Measurements from ENCODE around the gene ZNF441.
"Not testable (repeated sequence)": the region's sequence is repeated elsewhere in the genome, so short reads cannot be mapped to it uniquely, and the experiment has no call there.

ZNF441 gene

DNA sequence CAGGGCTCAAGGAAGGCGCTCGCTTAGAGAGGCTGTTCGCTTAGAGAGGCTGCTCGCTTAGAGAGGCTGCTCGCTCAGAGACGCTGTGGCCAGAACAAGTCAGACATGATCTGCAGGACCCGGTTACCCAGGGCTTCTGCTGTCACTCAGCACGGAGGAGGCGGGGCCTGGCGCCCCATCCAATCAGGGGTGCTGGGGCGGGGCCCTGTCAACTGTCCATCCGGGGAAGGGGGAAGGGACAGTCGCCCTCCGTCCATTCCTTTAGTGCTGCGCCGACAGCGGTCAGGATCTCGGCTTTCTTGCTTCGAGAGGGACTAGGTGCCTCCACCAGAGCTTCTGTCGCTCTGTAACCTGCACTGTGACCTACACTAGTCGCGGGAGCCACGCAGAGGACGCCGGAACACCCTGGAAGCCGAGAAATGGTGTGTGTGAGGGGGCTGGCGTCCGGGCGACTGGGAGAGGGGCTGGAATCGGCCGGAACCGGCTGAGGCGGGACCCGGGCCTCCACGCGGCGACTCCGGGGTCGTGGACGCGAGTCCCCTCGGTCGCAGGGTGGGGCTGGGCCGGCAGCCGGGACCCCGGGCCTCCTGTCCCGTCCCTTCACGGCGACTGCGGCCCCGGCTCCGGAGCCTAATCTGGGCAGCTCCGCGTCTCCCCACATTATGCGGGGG lies 47.4 kb downstream of the ZNF441 start, which contains the start of gene ZNF440:
Gene ZNF440 (plus strand): TSS at position 245 of the 671 bp plus-strand sequence. CDS start 175 bp downstream, at position 420.
- no peak for TF ChIP-seq ZFX (IDR thresholded peaks at IDR 0.05; ENCODE audit: borderline replicate concordance)
- TF ChIP-seq, protein P1, sequence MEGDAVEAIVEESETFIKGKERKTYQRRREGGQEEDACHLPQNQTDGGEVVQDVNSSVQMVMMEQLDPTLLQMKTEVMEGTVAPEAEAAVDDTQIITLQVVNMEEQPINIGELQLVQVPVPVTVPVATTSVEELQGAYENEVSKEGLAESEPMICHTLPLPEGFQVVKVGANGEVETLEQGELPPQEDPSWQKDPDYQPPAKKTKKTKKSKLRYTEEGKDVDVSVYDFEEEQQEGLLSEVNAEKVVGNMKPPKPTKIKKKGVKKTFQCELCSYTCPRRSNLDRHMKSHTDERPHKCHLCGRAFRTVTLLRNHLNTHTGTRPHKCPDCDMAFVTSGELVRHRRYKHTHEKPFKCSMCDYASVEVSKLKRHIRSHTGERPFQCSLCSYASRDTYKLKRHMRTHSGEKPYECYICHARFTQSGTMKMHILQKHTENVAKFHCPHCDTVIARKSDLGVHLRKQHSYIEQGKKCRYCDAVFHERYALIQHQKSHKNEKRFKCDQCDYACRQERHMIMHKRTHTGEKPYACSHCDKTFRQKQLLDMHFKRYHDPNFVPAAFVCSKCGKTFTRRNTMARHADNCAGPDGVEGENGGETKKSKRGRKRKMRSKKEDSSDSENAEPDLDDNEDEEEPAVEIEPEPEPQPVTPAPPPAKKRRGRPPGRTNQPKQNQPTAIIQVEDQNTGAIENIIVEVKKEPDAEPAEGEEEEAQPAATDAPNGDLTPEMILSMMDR (IDR thresholded peaks at IDR 0.05): no peak
- H3K27ac ChIP-seq: peak within 1 kb of the TSS; percentile 90

DNA sequence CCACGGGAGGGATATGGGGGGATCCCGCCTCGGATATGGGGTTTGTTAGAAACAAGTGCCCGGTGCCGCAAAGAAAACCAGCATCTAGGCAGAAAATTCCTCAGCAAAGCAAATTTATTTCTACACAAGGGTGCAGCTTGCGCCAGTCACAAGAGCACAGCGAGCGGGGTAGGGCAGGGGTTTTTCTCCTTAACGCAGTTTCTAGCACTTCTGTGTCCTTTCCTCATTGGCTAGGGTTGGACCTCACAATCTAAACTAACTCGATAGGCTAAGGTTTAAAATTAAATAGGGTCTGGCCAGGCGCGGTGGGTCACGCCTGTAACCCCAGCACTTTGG lies 47.9 kb downstream of the ZNF441 start:
- TF ChIP-seq ZFX (IDR thresholded peaks at IDR 0.05; ENCODE audit: borderline replicate concordance): no peak
- TF ChIP-seq, protein P1 (IDR thresholded peaks at IDR 0.05): no peak
- H3K27ac ChIP-seq: peak overlapping the region; percentile 90

DNA sequence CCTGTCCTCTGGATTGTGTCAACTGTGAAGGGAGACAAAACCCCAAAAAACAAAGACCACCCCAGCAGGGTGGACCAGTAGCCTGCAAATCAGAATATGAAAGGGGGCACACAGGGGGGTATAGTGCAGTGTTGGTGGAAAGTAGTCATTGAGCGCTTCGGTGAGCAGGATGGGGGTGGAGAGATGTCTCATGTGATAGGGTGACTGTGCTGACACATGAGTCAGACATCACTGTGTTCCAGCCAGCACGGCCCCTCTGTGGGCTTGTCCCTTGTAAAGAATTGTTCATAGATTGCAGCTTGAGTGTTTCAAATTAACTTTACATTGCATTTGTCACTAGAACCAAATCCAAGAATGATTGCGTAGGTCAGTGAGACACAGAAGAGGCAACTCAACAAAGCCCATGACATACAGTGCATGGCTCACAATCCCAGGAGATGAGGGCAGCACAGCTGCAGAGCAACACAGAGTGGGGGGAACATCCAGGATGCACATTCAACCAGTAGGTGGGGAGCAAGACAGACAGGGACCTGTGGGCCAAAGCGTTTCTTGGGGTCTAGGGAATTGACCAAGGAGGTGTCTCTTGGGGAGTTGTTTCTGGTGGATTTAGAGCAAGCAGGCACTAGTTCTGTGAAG lies 54.8 kb downstream of the ZNF441 start:
- TF ChIP-seq ZFX (IDR thresholded peaks at IDR 0.05; ENCODE audit: borderline replicate concordance): no peak
- TF ChIP-seq, protein P1 (IDR thresholded peaks at IDR 0.05): no peak
- no peak overlapping the region for H3K27ac ChIP-seq

DNA sequence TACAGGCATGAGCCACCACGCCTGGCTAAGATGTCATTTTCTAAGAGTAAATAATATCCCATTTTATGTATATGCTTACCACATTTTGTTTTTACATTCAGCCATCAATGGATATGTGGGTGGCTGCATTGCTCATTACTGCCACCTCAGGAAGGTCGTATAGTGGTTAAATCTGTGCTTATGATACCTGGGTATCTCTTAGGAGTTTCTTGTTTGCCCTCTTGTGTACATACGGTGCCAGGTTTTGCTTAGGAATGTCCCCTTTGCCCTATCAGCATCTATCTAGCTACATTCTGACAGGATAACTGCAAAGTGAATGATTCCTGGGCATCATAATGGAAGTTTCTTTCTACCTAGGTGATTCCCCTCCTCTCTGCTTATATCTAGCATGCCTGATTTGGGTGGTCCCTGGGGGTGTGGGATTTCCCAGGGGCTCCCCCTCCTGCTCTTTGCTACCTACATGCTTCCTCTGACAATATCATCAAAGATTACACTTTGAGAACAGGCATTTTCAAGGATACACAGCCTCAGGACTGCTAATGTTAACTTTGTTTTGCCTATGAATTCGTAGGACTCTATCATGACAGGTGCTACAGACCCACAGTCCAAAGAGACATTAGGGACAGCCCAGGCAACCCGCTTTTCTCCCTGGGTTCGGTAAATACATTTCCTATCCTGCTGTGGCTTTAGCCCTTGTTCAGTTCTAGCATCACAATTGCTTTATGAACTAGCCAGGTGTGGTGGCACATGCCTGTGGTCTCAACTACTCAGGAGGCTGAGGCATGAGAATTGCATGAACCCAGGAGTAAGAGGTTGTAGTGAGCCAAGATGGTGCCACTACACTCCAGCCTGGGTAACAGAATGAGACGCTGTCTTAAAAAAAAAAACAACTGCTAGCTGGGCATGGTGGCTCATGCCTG lies 62.4 kb downstream of the ZNF441 start:
- H3K27ac ChIP-seq: not testable (repeated sequence)

DNA sequence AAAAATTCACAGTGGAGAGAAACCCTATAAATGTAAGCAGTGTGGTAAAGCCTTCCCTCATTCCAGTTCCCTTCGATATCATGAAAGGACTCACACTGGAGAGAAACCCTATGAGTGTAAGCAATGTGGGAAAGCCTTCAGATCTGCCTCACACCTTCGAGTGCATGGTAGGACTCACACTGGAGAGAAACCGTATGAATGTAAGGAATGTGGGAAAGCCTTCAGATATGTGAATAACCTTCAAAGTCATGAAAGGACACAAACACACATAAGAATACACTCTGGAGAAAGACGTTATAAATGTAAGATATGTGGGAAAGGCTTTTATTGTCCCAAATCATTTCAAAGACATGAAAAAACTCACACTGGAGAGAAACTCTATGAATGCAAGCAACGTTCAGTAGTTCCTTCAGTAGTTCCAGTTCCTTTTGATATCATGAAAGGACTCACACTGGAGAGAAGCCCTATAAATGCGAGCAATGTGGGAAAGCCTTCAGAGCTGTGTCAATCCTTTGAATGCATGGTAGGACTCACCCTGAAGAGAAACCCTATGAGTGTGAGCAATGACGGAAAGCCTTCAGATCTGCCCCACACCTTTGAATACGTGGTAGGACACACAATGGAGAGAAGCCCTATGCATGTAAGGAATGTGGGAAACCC lies 65.6 kb downstream of the ZNF441 start:
- no peak for TF ChIP-seq ZFX (IDR thresholded peaks at IDR 0.05; ENCODE audit: borderline replicate concordance)
- TF ChIP-seq, protein P1 (IDR thresholded peaks at IDR 0.05): no peak
- no peak overlapping the region for H3K27ac ChIP-seq

DNA sequence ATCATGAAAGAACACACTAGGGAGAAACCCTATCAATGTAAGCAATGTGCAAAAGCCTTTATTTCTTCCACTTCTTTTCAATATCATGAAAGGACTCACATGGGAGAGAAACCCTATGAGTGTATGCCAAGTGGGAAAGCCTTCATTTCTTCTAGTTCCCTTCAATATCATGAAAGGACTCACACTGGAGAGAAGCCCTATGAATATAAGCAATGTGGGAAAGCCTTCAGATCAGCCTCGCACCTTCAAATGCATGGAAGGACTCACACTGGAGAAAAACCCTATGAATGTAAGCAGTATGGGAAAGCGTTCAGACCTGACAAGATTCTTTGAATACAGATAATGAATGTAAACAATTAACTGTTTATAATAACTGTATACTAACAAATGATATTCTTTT lies 66.7 kb downstream of the ZNF441 start:
- H3K27ac ChIP-seq: no peak overlapping the region
- TF ChIP-seq, protein P1 (IDR thresholded peaks at IDR 0.05): no peak
- no peak for TF ChIP-seq ZFX (IDR thresholded peaks at IDR 0.05; ENCODE audit: borderline replicate concordance)

Measured in 22Rv1 (cell line).